T-helper 17 cell (primary cell): ENCODE data around the gene TBC1D21. TPM values are rescaled to one million over a fixed set of nuclear protein-coding genes. Genes with fewer than 3 reads are reported as not detected.

Experiments used
- ATAC-seq: fragments of 150-1000 bp; cut with Tn5 transposase; 2 replicates; pipeline ENCODE4 v1.10.0; 2021; ENCODE audit warnings: mild to moderate bottlenecking, moderate library complexity
- DNase-seq, 3 donors: peaks; one replicate each; pipeline versions ENCODE4 v3.0.0 to v3.0.0-alpha.2; 2020 to 2021
- H3K9me3 ChIP-seq: one replicate; pipeline ENCODE4 v1.7.0; 2013; ENCODE audit warnings: low read length, mild to moderate bottlenecking; ENCODE audit not compliant: control insufficient read depth, poor library complexity, severe bottlenecking
- H3K27ac Mint-ChIP-seq: one replicate; pipeline ENCODE4 v1.8.0; 2022; ENCODE audit warnings: mild to moderate bottlenecking, moderate library complexity, mixed read lengths
- H3K27me3 Mint-ChIP-seq: one replicate; pipeline ENCODE4 v1.8.0; 2022; ENCODE audit warnings: mixed read lengths
- H3K36me3 Mint-ChIP-seq: one replicate; pipeline ENCODE4 v1.8.0; 2022; ENCODE audit warnings: low read depth, mixed read lengths
- H3K4me1 Mint-ChIP-seq: one replicate; pipeline ENCODE4 v1.8.0; 2022; ENCODE audit warnings: mild to moderate bottlenecking, mixed read lengths
- H3K4me3 Mint-ChIP-seq: one replicate; pipeline ENCODE4 v1.8.0; 2022; ENCODE audit warnings: mild to moderate bottlenecking, moderate library complexity, mixed read lengths
- total RNA-seq, 4 donors: library from RNA in 2 of 4; stranded (reverse) in 2 of 4; gene quantifications; one replicate each; pipeline ENCODE4 v1.2.3 and lab custom pipeline; 2022 to 2026

TBC1D21 gene
- total RNA-seq, 2 donors from 2014 or later = not detected

- Mint-ChIP-seq H3K36me3 (peaks cover 6% of the 10 kb centered on the region), H3K4me1 (peaks cover 13% of the 10 kb centered on the region), H3K27me3 (no peaks in the 10 kb centered on the region), H3K27ac (no peak overlapping the region), H3K4me3 (no peak overlapping the region)
- DNase-seq (no peak), ATAC-seq (no peak)
- H3K9me3 ChIP-seq = no peaks in the 10 kb centered on the region
Observed at GRCh38 chr15:73912030-73912596, 38.7 kb downstream of the TBC1D21 start.

- no peak overlapping the region for H3K4me3 Mint-ChIP-seq
- peaks cover 11% of the 10 kb centered on the region for H3K4me1 Mint-ChIP-seq
- ATAC-seq (peak; percentile 61), DNase-seq (no peak)
- no peaks in the 10 kb centered on the region for H3K27me3 Mint-ChIP-seq
- peaks cover 9% of the 10 kb centered on the region for H3K36me3 Mint-ChIP-seq
- peak overlapping the region; percentile 60 for H3K27ac Mint-ChIP-seq
- H3K9me3 ChIP-seq = no peaks in the 10 kb centered on the region
Observed at GRCh38 chr15:73914145-73914544, 40.8 kb downstream of the TBC1D21 start.

GRCh38 chr15:73915082-73915481 is 41.7 kb downstream of the TBC1D21 start:
- ATAC-seq (no peak), DNase-seq (no peak)
- no peak overlapping the region for H3K4me3 Mint-ChIP-seq
- peaks cover 11% of the 10 kb centered on the region for H3K4me1 Mint-ChIP-seq
- peaks cover 9% of the 10 kb centered on the region for H3K36me3 Mint-ChIP-seq
- no peaks in the 10 kb centered on the region for H3K27me3 Mint-ChIP-seq
- no peaks in the 10 kb centered on the region for H3K9me3 ChIP-seq
- no peak overlapping the region for H3K27ac Mint-ChIP-seq

GRCh38 chr15:73918784-73919183 is 45.4 kb downstream of the TBC1D21 start:
- Mint-ChIP-seq H3K36me3 (peaks cover 4% of the 10 kb centered on the region), H3K4me1 (peaks cover 27% of the 10 kb centered on the region), H3K27ac (peak overlapping the region; percentile 95), H3K4me3 (no peak overlapping the region), H3K27me3 (no peaks in the 10 kb centered on the region)
- no peak for DNase-seq
- no peaks in the 10 kb centered on the region for H3K9me3 ChIP-seq
- no peak for ATAC-seq

GRCh38 chr15:73919706-73920105 is 46.3 kb downstream of the TBC1D21 start:
- Mint-ChIP-seq H3K27ac (peak overlapping the region; percentile 95), H3K36me3 (peaks cover 4% of the 10 kb centered on the region), H3K27me3 (no peaks in the 10 kb centered on the region), H3K4me1 (peaks cover 29% of the 10 kb centered on the region), H3K4me3 (no peak overlapping the region)
- no peaks in the 10 kb centered on the region for H3K9me3 ChIP-seq
- DNase-seq = no peak
- no peak for ATAC-seq

- H3K27me3 Mint-ChIP-seq = no peaks in the 10 kb centered on the region
Observed at GRCh38 chr15:73921254-73921925, 48.0 kb downstream of the TBC1D21 start.

GRCh38 chr15:73922186-73923151 is 49.1 kb downstream of the TBC1D21 start:
- peaks cover 37% of the 10 kb centered on the region for H3K4me1 Mint-ChIP-seq
- no peak for ATAC-seq

More at GRCh38 chr15:73921254-73921925, 48.0 kb downstream of the TBC1D21 start:
- H3K9me3 ChIP-seq = no peaks in the 10 kb centered on the region
- ATAC-seq (no peak), DNase-seq (no peak)
- Mint-ChIP-seq H3K36me3 (peaks cover 4% of the 10 kb centered on the region), H3K4me3 (no peak overlapping the region), H3K4me1 (peaks cover 37% of the 10 kb centered on the region), H3K27ac (peak overlapping the region; percentile 95)

GRCh38 chr15:73923156-73923487 is 49.8 kb downstream of the TBC1D21 start:
- H3K4me1 Mint-ChIP-seq = peaks cover 39% of the 10 kb centered on the region
- ATAC-seq = no peak
- DNase-seq = no peak
- H3K4me3 Mint-ChIP-seq = peak overlapping the region; percentile 63
- H3K36me3 Mint-ChIP-seq = peaks cover 2% of the 10 kb centered on the region
- H3K9me3 ChIP-seq = no peaks in the 10 kb centered on the region
- no peaks in the 10 kb centered on the region for H3K27me3 Mint-ChIP-seq
- peak overlapping the region; percentile 94 for H3K27ac Mint-ChIP-seq

More at GRCh38 chr15:73922186-73923151, 49.1 kb downstream of the TBC1D21 start:
- H3K36me3 Mint-ChIP-seq = peaks cover 4% of the 10 kb centered on the region
- H3K27ac Mint-ChIP-seq = peak overlapping the region; percentile 95
- H3K27me3 Mint-ChIP-seq = no peaks in the 10 kb centered on the region
- DNase-seq = no peak
- H3K9me3 ChIP-seq = no peaks in the 10 kb centered on the region
- no peak overlapping the region for H3K4me3 Mint-ChIP-seq

GRCh38 chr15:73923488-73924164 is 50.3 kb downstream of the TBC1D21 start:
- Mint-ChIP-seq H3K36me3 (peaks cover 2% of the 10 kb centered on the region), H3K27me3 (no peaks in the 10 kb centered on the region), H3K4me3 (peak overlapping the region; percentile 77), H3K4me1 (peaks cover 41% of the 10 kb centered on the region), H3K27ac (peak overlapping the region; percentile 94)
- DNase-seq (no peak), ATAC-seq (no peak)
- H3K9me3 ChIP-seq = no peaks in the 10 kb centered on the region

- ATAC-seq (peak; percentile 21), DNase-seq (no peak)
- no peaks in the 10 kb centered on the region for H3K9me3 ChIP-seq
- Mint-ChIP-seq H3K4me1 (peaks cover 41% of the 10 kb centered on the region), H3K27ac (peak overlapping the region; percentile 94), H3K36me3 (no peaks in the 10 kb centered on the region), H3K27me3 (no peaks in the 10 kb centered on the region), H3K4me3 (peak overlapping the region; percentile 77)
Observed at GRCh38 chr15:73924171-73924921, 51.0 kb downstream of the TBC1D21 start.

GRCh38 chr15:73925848-73926218 is 52.5 kb downstream of the TBC1D21 start:
- H3K4me1 Mint-ChIP-seq = peaks cover 36% of the 10 kb centered on the region
- no peaks in the 10 kb centered on the region for H3K36me3 Mint-ChIP-seq
- H3K27ac Mint-ChIP-seq = peak overlapping the region; percentile 94
- DNase-seq (no peak), ATAC-seq (no peak)
- H3K9me3 ChIP-seq = no peaks in the 10 kb centered on the region
- H3K4me3 Mint-ChIP-seq = peak overlapping the region; percentile 69
- no peaks in the 10 kb centered on the region for H3K27me3 Mint-ChIP-seq

- H3K9me3 ChIP-seq = no peaks in the 10 kb centered on the region
- H3K27ac Mint-ChIP-seq = peak within 1 kb of the TSS; percentile 94
- H3K4me3 Mint-ChIP-seq = peak within 1 kb of the TSS; percentile 87
- ATAC-seq = no peak
- no peak for DNase-seq
- no peaks in the 10 kb centered on the region for H3K36me3 Mint-ChIP-seq
- H3K4me1 Mint-ChIP-seq = peaks cover 38% of the 10 kb centered on the region
- H3K27me3 Mint-ChIP-seq = no peaks in the 10 kb centered on the region
Observed at GRCh38 chr15:73926219-73927002, 53.0 kb downstream of the TBC1D21 start, which contains the start of gene LOXL1. TSS of gene LOXL1 (plus strand) at chr15:73926462. CDS start at chr15:73926784, 322 bp downstream.
